ENCODE results near the gene OR12D3.
"Not testable (repeated sequence)": the region's sequence is repeated elsewhere in the genome, so short reads cannot be mapped to it uniquely, and the experiment has no call there.

The OR12D3 gene, protein sequence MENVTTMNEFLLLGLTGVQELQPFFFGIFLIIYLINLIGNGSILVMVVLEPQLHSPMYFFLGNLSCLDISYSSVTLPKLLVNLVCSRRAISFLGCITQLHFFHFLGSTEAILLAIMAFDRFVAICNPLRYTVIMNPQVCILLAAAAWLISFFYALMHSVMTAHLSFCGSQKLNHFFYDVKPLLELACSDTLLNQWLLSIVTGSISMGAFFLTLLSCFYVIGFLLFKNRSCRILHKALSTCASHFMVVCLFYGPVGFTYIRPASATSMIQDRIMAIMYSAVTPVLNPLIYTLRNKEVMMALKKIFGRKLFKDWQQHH

GRCh38 chr6:29375191-29375590 lies at the start of gene OR12D3:
Gene OR12D3 (minus strand): TSS chr6:29375291. CDS start chr6:29375287, 4 bp downstream.
- no peak for DNase-seq

GRCh38 chr6:29424575-29424974 lies 49.5 kb upstream of the OR12D3 start:
- DNase-seq: no peak

- DNase-seq: no peak
Measured at GRCh38 chr6:29424168-29424567, 49.1 kb upstream of the OR12D3 start.

GRCh38 chr6:29419516-29419915 lies 44.4 kb upstream of the OR12D3 start:
- DNase-seq: no peak

- no peak for DNase-seq
Measured at GRCh38 chr6:29414588-29414987, 39.5 kb upstream of the OR12D3 start, which contains the start of gene OR12D1. Gene OR12D1 (plus strand): TSS chr6:29414928.

GRCh38 chr6:29403801-29404200 lies 28.7 kb upstream of the OR12D3 start:
- DNase-seq: no peak

DNA sequence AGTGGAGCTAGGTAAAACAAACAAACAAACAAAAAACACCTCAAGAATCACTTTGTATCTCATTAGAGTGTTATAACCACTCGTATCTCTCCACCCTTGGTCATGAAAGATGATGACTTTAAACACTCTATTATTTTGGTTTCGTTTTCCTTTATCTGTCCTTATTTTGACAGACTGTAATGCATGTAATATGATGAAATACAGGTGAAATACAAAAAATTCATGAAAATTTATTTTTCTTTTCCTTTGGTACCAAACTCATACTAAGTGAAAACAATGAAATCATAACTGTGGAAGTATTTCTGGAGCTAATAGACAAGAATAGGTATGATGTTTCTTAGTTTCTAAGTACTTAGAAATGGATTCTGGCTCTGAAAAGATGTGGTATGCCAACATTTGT lies 24.4 kb upstream of the OR12D3 start:
- no peak for DNase-seq

- DNase-seq: no peak
Measured at GRCh38 chr6:29395331-29395730, 20.2 kb upstream of the OR12D3 start, which contains the start of gene OR12D2. Gene OR12D2 (plus strand): TSS chr6:29395631. CDS start chr6:29396700, 1,069 bp downstream.

DNA sequence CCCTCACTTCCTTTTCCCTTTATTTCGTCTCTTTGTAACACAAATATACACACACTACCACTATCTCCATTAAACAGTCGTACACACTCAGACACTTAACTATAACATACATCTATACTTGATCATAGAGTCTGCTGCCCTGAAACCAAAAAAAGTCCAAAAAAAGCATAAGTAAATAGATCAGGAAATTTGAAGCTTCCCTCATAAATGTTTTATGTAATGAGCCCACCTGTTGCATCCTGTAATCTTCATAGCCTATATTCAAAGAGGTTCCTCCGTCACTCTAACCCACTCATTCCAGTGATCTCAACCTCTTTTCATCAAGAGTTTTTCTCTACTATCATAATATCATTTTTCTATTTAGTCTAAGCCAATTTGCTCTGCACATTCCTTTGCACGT lies 13.4 kb upstream of the OR12D3 start:
- no peak for DNase-seq

DNA sequence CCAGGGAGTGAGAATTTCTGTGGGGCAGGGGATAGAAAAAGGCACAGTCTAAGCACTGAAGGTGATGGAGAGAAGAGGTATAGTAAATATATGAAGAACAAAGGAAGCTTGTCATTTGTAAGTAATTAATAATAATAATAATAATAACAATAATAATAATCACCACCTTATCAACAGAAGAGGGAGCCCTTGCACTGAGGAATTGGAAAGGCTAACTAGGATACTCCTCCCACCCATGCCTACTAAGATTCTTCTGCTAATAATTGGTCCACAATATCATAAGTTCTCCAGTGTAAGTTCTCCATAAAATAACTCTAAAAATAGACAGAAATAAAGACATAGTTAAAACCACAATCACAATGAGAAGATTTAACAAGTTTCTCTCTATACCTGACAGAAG lies 912 bp upstream of the OR12D3 start:
- no peak for DNase-seq

GRCh38 chr6:29368765-29369164 lies 6.3 kb downstream of the OR12D3 start, which contains the start of gene OR5V1:
Gene OR5V1 (minus strand): TSS chr6:29368865. CDS start chr6:29356195, 12,670 bp downstream.
- DNase-seq: no peak

GRCh38 chr6:29355603-29356002 lies 19.5 kb downstream of the OR12D3 start:
- DNase-seq: no peak

- DNase-seq: no peak
Measured at GRCh38 chr6:29354980-29355379, 20.1 kb downstream of the OR12D3 start.

DNA sequence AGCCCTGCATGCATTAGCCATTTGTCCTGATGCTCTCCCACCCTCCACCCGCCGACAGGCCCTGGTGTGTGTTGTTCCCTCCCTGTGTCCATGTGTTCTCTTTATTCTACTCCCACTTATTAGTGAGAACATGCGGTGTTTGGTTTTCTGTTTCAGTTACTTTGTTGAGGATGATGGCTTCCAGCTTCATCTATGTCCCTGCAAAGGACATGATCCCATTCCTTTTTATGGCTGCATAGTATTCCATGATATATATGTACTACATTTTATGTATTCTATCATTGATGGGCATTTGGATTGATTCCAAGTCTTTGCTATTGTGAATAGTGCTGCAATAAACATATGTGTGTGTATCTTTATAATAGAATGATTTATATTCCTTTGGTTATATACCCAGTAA lies 25.7 kb downstream of the OR12D3 start:
- DNase-seq: not testable (repeated sequence)

DNA sequence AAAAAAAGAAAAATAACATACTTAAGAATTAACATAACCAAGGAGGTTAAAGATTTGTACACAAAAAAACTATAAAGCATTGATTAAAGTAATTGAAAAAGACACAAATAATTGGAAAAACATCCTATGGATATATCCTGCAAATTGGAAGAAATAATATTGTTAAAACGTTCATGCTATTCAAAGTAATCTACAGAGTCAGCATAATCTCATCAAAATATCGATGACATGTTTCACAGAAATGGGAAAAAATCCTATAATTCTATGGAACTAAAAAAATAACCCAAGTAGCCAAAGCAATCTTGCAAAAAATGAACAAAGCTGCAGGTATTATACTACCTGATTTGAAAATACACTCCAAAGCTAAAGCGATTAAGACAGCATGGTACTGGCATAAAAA lies 29.7 kb downstream of the OR12D3 start:
- no peak for DNase-seq

DNA sequence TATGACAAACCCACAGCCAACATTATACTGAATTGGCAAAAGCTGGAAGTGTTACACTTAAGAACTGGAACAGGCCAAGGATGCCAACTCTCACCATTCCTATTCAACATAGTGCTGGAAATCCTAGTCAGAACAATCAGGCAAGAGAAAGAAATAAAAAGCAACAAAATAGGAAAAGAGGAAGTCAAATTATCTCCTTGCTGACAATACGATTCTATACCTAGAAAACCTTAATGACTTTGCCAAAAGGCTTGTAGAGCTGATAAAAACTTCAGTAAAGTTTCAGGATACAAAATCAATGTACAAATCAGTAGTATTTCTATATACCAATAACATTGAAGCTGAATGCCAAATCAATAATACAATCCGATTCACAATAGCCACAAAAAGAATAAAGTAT lies 38.8 kb downstream of the OR12D3 start:
- DNase-seq: no peak

DNA sequence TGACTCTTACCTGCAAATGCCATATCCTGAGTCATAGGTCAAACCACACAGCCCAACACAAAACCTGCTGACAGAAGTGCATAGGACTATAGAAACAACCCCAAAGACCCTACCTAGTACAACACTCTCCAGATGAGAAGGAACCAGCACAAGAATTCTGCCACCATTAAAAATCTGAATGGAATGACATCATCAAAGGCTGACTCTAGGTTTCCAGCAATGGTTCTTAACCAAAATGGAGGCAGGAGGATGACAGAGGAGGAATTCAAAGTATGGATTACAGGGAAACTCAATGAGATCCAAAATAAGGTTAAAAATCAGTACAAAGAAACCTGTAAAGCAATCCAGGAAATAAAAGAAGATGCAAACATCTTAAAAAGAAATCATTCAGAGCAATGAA lies 42.4 kb downstream of the OR12D3 start:
- no peak for DNase-seq

DNA sequence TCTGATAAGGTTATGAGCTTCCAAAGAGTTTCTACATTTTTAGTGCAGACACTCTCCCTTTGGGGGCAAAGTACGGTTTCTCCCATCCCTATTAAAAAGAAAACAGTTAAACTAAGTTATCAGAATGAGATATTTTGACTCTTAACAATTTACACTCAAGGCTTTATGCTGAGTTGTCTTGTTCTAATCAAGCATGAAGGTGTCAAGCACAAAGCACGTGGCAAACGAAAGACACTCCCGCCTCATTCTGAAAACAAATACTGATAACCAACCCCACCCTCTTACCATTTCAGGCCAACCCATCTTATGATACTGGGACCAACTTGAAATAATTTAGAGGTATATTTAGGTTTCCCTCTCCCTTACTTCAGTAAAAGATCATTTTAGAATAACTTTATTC lies 49.3 kb downstream of the OR12D3 start:
- no peak for DNase-seq

All from NCI-H187 (cell line).